ENCODE results near the gene TEKT5. TPM values are rescaled to one million over a fixed set of nuclear protein-coding genes. Genes with fewer than 3 reads are reported as not detected.

The TEKT5 gene
- total RNA-seq, 1 donor from 2014 or later = 0.29 TPM

- Mint-ChIP-seq H3K27ac (no peak overlapping the region), H3K4me3 (ENCODE audit: low read depth) (no peak overlapping the region)
- no peak for TF ChIP-seq CTCF (IDR thresholded peaks at IDR 0.05; ENCODE audit: unreplicated experiment)
Observed at GRCh38 chr16:10678655-10679054, 16.1 kb downstream of the TEKT5 start.

DNA sequence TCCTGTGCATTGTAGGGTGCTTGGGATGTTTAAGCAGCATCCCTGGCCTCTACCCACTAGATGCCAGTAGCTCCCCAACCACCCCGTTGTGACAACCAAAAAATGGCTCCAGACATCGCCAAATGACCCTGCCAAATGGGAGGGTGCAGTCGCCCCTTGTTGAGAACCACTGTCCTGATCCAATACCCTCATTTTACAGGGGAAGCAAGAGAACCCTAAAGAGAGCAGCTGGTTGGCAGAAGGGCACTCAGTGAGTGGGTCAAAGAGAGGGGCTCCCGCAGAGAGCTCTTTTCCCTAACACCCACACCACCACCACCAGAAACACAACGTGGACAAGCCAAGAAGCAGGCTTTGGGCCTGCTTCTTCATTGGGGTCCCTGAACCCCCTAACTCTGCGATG is 18.4 kb downstream of the TEKT5 start:
- TF ChIP-seq CTCF (IDR thresholded peaks at IDR 0.05; ENCODE audit: unreplicated experiment) = no peak
- no peaks in the 10 kb centered on the region for H3K4me1 Mint-ChIP-seq (ENCODE audit: low read depth)
- H3K27ac Mint-ChIP-seq = no peak overlapping the region
- H3K36me3 Mint-ChIP-seq (ENCODE audit: insufficient read depth) = no peaks in the 10 kb centered on the region
- DNase-seq (ENCODE audit: low spot score, unreplicated experiment) = no peak
- no peaks in the 10 kb centered on the region for H3K9me3 Mint-ChIP-seq (ENCODE audit: low read depth)
- H3K4me3 Mint-ChIP-seq (ENCODE audit: low read depth) = no peak overlapping the region
- H3K27me3 Mint-ChIP-seq = peaks cover 6% of the 10 kb centered on the region

More at GRCh38 chr16:10678655-10679054, 16.1 kb downstream of the TEKT5 start:
- Mint-ChIP-seq H3K36me3 (ENCODE audit: insufficient read depth) (no peaks in the 10 kb centered on the region), H3K4me1 (ENCODE audit: low read depth) (no peaks in the 10 kb centered on the region), H3K9me3 (ENCODE audit: low read depth) (no peaks in the 10 kb centered on the region), H3K27me3 (peaks cover 5% of the 10 kb centered on the region)
- DNase-seq (ENCODE audit: low spot score, unreplicated experiment) = no peak

GRCh38 chr16:10675861-10676260 is 18.9 kb downstream of the TEKT5 start:
- Mint-ChIP-seq H3K4me1 (ENCODE audit: low read depth) (no peaks in the 10 kb centered on the region), H3K36me3 (ENCODE audit: insufficient read depth) (no peaks in the 10 kb centered on the region), H3K4me3 (ENCODE audit: low read depth) (no peak overlapping the region), H3K9me3 (ENCODE audit: low read depth) (no peaks in the 10 kb centered on the region), H3K27ac (no peak overlapping the region), H3K27me3 (peaks cover 6% of the 10 kb centered on the region)
- DNase-seq (ENCODE audit: low spot score, unreplicated experiment) = no peak
- no peak for TF ChIP-seq CTCF (IDR thresholded peaks at IDR 0.05; ENCODE audit: unreplicated experiment)

DNA sequence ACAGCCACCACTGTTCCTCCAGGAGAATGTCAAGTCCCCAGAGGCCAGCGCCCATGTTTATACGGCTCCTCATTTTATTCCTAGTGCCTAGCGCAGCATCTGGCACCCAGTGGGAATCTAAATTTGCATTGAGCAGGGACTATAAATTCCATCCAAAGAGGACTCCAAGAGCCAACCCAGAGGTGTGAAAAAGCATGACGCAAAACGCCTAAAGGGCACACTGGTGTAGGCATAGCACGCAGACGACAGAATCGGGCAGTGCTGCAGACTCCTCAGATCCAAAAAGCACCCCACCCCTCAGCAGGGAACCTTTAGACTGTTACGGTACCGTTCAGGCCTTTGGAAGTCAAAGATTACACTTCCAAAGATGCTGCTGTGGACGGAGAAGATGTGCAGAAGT is 19.5 kb downstream of the TEKT5 start:
- no peak overlapping the region for H3K27ac Mint-ChIP-seq
- peaks cover 6% of the 10 kb centered on the region for H3K27me3 Mint-ChIP-seq
- no peak for TF ChIP-seq CTCF (IDR thresholded peaks at IDR 0.05; ENCODE audit: unreplicated experiment)
- H3K36me3 Mint-ChIP-seq (ENCODE audit: insufficient read depth) = no peaks in the 10 kb centered on the region
- H3K4me3 Mint-ChIP-seq (ENCODE audit: low read depth) = no peak overlapping the region
- no peaks in the 10 kb centered on the region for H3K9me3 Mint-ChIP-seq (ENCODE audit: low read depth)
- H3K4me1 Mint-ChIP-seq (ENCODE audit: low read depth) = no peaks in the 10 kb centered on the region
- DNase-seq (ENCODE audit: low spot score, unreplicated experiment) = no peak

DNA sequence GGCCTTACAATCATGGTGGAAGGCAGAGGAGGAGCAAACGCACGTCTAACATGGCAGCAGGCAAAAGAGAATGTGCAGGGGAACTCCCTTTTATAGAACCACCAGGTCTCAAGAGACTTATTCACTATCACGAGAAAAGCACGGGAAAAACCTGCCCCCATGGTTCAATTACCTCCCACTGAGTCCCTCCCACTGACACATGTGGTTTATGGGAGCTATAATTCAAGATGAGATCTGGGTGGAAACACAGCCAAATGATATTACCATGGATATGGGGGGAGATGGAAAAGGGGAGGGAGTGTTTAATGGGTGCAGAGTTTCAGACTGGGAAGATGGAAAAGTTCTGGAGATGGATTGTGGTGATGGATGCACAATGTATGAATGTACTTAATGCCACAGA is 23.0 kb downstream of the TEKT5 start:
- Mint-ChIP-seq H3K27ac (no peak overlapping the region), H3K4me1 (ENCODE audit: low read depth) (no peaks in the 10 kb centered on the region), H3K27me3 (peaks cover 6% of the 10 kb centered on the region), H3K4me3 (ENCODE audit: low read depth) (no peak overlapping the region), H3K36me3 (ENCODE audit: insufficient read depth) (no peaks in the 10 kb centered on the region), H3K9me3 (ENCODE audit: low read depth) (no peaks in the 10 kb centered on the region)
- DNase-seq (ENCODE audit: low spot score, unreplicated experiment) = no peak
- TF ChIP-seq CTCF (IDR thresholded peaks at IDR 0.05; ENCODE audit: unreplicated experiment) = no peak

All from progenitor cell of endocrine pancreas (in vitro differentiated cells).